Epidermal melanocyte (primary cell): ENCODE measurements around the gene IFFO2.

Experiments used
- DNase-seq: peaks from one replicate; pipeline ENCODE4 v3.0.0; 2011; ENCODE audit warnings: low spot score; ENCODE audit not compliant: insufficient read length

IFFO2 gene

GRCh38 chr1:18972991-18973390 lies 16.5 kb upstream of the IFFO2 start:
- no peak for DNase-seq

- DNase-seq, result peak; percentile 53
Observed at GRCh38 chr1:18972531-18972930, 16.1 kb upstream of the IFFO2 start.

DNA sequence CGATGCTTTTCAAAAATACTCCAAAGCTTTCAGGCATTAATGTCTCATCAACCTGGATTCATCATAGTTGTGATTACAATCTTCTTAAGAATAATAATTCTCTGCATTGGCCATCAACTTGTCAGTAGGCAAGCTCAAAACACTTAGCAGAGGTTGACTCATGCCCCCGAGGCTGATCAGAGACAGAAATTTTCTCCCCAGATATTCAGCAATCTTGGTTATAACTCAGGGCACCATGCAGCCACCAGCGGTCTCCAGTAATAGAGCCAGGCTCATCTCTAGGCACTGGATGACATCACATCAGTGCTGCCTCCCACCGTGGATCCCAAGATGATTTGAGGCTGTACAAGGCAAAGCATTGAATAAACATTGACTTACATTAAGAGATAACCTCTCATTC lies 14.3 kb upstream of the IFFO2 start:
- DNase-seq, result no peak

GRCh38 chr1:18970358-18970757 lies 13.9 kb upstream of the IFFO2 start:
- no peak for DNase-seq

DNA sequence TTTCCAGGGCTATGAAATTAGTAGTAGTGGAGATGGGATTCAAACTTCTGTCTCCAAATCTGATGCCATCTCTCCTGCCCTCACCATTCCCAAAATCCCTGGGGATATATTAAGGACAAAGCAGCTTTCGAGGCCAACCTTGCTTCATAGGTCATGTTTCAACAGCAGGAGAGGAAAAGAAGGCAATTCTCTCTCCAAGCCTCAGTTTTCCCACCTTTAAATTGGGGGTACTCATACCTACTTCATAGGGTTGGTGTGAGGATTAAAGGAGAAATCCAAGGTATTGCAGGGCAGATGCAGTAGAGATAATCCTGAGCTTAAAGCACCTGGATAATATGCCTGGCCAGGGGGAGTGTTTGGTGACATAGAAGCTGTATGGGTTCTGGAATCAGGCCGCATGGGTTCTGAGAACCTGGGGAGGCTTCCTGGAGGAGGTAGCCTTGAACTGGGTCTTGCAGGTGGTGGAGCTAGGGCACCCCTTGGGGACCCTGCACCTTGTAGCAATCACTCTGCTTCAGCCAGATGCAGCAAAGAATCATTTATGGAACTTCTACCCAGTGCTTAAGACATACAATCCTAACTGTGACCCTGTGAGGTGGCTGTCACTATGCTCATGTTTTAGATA lies 10.7 kb upstream of the IFFO2 start:
- DNase-seq, result no peak

- DNase-seq, result no peak
Observed at GRCh38 chr1:18965206-18966173, 9.0 kb upstream of the IFFO2 start.

DNA sequence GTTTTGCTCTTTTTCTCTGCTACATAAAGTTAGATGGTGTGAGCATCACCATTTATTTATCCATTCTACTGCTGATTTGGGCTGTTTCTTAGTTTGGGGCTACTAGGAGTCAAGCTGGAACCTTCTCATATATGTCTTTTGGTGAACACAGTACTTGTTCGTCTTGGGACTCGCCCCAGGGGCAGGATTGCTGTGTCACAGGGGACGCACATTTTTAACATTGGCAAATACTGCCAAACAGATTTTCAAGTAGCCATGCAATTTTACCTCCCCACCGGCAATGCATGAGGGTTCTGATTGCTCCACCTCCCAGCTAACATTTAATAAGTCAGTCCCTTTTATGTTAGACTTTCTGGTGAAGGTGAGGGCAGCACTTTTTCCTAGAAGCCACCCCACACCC lies 7.5 kb upstream of the IFFO2 start:
- no peak for DNase-seq

- DNase-seq, result no peak
Observed at GRCh38 chr1:18962855-18963737, 6.6 kb upstream of the IFFO2 start.

GRCh38 chr1:18962121-18962721 lies 5.7 kb upstream of the IFFO2 start:
- DNase-seq, result no peak

- DNase-seq, result no peak
Observed at GRCh38 chr1:18960821-18961220, 4.3 kb upstream of the IFFO2 start.

GRCh38 chr1:18960409-18960808 lies 3.9 kb upstream of the IFFO2 start:
- no peak for DNase-seq

GRCh38 chr1:18959591-18959990 lies 3.1 kb upstream of the IFFO2 start:
- DNase-seq, result no peak

- DNase-seq, result no peak
Observed at GRCh38 chr1:18957532-18958300, 1.2 kb upstream of the IFFO2 start.

DNA sequence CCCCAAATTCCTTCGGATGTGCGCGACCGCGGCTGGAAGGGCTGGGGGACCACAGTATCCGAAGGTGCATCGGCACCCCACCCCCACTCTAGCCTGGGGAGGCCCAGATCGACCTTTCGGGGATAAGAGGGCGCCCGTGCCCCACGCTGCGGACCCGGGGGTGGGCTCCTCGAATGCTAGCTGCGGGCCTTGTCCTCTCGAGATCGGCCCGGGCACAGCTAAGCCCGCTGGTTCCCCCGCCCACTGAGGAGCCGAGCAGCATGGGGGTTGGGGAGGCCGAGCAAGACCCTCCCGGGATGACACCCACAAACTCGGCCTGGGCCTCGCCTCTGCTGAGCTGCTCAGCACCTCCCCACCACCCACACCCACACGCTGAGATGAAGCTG lies 653 bp upstream of the IFFO2 start:
- no peak for DNase-seq

- DNase-seq, result no peak
Observed at GRCh38 chr1:18955441-18956192, 859 bp downstream of the IFFO2 start.

GRCh38 chr1:18955131-18955440 lies 1.4 kb downstream of the IFFO2 start:
- DNase-seq, result no peak

DNA sequence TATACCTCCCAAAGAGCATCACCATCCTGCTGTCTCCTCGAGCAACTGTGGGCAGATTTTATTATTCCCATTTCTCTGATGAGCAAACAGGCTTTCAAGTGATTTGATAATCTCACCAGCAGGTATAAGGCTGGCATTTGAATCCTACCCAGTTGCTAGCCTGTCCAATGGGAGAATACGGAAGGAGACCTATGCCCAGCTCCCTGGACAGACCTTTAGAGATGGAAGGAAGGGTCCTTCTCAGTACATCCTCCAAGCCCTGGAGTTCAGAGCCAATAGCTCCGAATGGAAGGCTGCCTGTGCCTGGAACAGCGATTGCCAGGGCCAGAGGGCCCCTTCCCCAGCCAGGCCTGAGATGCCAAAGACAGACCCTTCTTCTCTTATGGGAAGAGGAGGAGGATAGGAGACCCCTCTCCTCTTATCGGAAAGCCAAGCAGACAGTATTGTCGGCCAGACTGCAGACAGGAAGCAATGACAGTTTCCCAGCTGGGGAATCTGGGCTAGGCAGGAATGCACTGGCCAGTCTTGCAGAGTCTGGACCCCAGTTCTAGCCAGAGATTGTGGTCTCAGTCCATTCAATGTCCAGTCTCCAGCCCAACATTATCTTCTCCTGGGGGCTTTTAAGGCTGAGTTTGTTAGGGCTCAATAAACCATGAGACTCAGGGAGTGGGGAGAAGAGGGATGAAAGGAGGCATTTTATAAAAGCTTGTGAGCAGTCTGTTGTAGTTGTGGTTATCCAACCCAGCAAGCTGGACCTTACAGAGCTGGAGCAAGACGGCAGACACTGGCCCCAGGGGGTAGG lies 2.0 kb downstream of the IFFO2 start:
- peak; percentile 65 for DNase-seq

DNA sequence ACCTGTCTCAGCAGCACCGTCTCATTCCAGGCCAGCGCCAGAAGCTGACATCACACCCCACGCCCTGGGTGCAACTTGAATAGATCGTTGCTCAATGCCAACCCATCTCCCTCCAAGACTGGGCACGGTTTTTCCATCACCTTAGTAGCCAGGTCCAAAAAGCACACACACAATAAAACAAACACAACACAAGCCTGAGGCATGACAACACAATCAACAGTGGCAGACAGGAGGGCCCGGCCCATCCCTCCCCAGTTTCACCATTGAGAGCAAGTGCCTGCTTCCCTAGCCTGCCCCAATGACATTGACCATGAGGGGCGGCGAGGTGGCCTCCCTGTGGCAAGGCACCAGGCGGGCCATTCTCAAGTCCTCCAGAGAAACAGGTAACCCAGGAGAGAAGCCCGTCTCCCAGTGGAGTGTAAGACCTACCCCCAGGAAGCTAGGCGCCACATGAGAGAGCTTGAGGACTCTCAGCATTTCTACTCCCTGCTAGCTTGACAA lies 2.7 kb downstream of the IFFO2 start:
- no peak for DNase-seq

DNA sequence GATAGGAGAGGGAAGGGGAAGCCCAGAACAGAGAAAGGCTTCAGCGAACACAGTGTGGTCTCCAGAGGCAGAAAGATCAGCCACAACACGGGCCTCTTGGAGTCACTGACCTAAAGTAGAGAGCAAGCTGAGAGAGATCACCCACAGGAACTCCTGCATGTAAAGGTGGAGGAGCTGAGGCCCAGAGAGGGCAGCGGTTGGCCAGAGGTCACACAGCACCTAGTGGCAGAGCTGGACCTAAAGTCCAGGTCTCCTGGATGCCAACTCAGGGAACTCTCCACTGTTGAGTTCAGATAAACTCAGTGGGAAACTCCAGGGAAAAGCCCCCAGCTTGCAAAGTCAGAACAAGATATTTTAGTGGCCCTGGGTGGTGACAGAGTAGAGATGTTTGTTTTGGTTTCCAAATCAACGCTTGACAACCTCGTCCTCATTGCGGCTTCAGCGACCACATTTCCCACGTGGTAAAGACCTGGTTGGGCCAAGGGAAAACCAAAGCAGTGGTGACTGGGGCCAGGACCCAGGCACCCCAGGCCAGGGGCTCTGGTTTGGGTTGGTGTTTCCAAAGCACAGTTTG lies 4.6 kb downstream of the IFFO2 start:
- DNase-seq, result no peak
